H9 (cell line): Measurements from ENCODE around the gene CFHR5. TPM values are rescaled to one million over a fixed set of nuclear protein-coding genes. Genes with fewer than 3 reads are reported as not detected.

Experiments
- DNase-seq: peaks from one replicate; pipeline ENCODE4 v3.0.0-alpha.2; 2017
- H2AFZ ChIP-seq: one replicate; pipeline ENCODE4 v1.6.1; 2013; ENCODE audit warnings: mild to moderate bottlenecking, low read length, control low read depth, moderate library complexity
- H2AK5ac ChIP-seq: 2 replicates; pipeline ENCODE4 v1.6.1; 2013; ENCODE audit warnings: low read length, control low read depth, mixed read lengths; ENCODE audit not compliant: insufficient read length
- H2BK120ac ChIP-seq: one replicate; pipeline ENCODE4 v1.6.1; 2013; ENCODE audit warnings: low read depth, mild to moderate bottlenecking, low read length, control low read depth, inconsistent platforms; ENCODE audit not compliant: poor library complexity, severe bottlenecking
- H2BK12ac ChIP-seq: 2 replicates; pipeline ENCODE4 v1.6.1; 2013; ENCODE audit warnings: low read length, control low read depth, mixed read lengths, low read depth; ENCODE audit not compliant: insufficient read length
- H2BK15ac ChIP-seq: 2 replicates; pipeline ENCODE4 v1.6.1; 2013; ENCODE audit warnings: low read depth, low read length, control low read depth
- H2BK20ac ChIP-seq: one replicate; pipeline ENCODE4 v1.6.1; 2013; ENCODE audit warnings: low read depth, mild to moderate bottlenecking, low read length, control low read depth, inconsistent platforms; ENCODE audit not compliant: poor library complexity, severe bottlenecking
- H2BK5ac ChIP-seq: 2 replicates; pipeline ENCODE4 v1.6.1; 2013; ENCODE audit warnings: low read length, control low read depth, mixed read lengths; ENCODE audit not compliant: insufficient read length
- H3K14ac ChIP-seq: 2 replicates; pipeline ENCODE4 v1.6.1; 2013; ENCODE audit warnings: low read length, control low read depth; ENCODE audit not compliant: insufficient read depth
- H3K18ac ChIP-seq: 2 replicates; pipeline ENCODE4 v1.6.1; 2013; ENCODE audit warnings: low read depth, mild to moderate bottlenecking, mixed read lengths, low read length, control low read depth; ENCODE audit not compliant: insufficient read length
- H3K23ac ChIP-seq: 2 replicates; pipeline ENCODE4 v1.6.1; 2013; ENCODE audit warnings: low read length, control low read depth, mixed read lengths, low read depth; ENCODE audit not compliant: insufficient read length
- H3K23me2 ChIP-seq: 2 replicates; pipeline ENCODE4 v1.6.1; 2013; ENCODE audit warnings: low read depth, mild to moderate bottlenecking, mixed read lengths, low read length, control low read depth; ENCODE audit not compliant: insufficient read length, poor library complexity, severe bottlenecking
- H3K27ac ChIP-seq: 2 replicates; pipeline ENCODE4 v1.5.1; 2013; ENCODE audit warnings: low read length, control low read depth, mixed read lengths, low read depth; ENCODE audit not compliant: insufficient read length
- H3K27me3 ChIP-seq: 2 replicates; pipeline ENCODE4 v1.6.1; 2013; ENCODE audit warnings: low read length, control low read depth, inconsistent platforms; ENCODE audit not compliant: insufficient read depth
- H3K4ac ChIP-seq: 2 replicates; pipeline ENCODE4 v1.6.1; 2013; ENCODE audit warnings: low read depth, mild to moderate bottlenecking, control low read depth, inconsistent platforms, low read length, moderate library complexity
- H3K4me1 ChIP-seq: 2 replicates; pipeline ENCODE4 v1.6.1; 2013; ENCODE audit warnings: low read length, control low read depth, inconsistent platforms; ENCODE audit not compliant: insufficient read depth
- H3K4me2 ChIP-seq: 2 replicates; pipeline ENCODE4 v1.6.1; 2013; ENCODE audit warnings: low read length, control low read depth, mixed read lengths; ENCODE audit not compliant: insufficient read length, insufficient read depth
- H3K56ac ChIP-seq: 2 replicates; pipeline ENCODE4 v1.6.1; 2013; ENCODE audit warnings: low read depth, mild to moderate bottlenecking, mixed read lengths, low read length, control low read depth; ENCODE audit not compliant: insufficient read length
- H3K79me1 ChIP-seq: 2 replicates; pipeline ENCODE4 v1.6.1; 2013; ENCODE audit warnings: low read depth, mild to moderate bottlenecking, moderate library complexity, low read length, control low read depth, inconsistent platforms; ENCODE audit not compliant: insufficient read depth, poor library complexity, severe bottlenecking
- H3K79me2 ChIP-seq: 2 replicates; pipeline ENCODE4 v1.6.1; 2013; ENCODE audit warnings: low read length, control low read depth, inconsistent platforms; ENCODE audit not compliant: insufficient read depth
- H3K9ac ChIP-seq: 2 replicates; pipeline ENCODE4 v1.6.1; 2013; ENCODE audit warnings: low read length, control low read depth, mixed read lengths; ENCODE audit not compliant: insufficient read length; ENCODE audit errors: extremely low read depth
- H3K9me3 ChIP-seq: one replicate; pipeline ENCODE4 v1.6.1; 2013; ENCODE audit warnings: low read depth, low read length, inconsistent platforms; ENCODE audit not compliant: control insufficient read depth
- H3T11ph ChIP-seq: one replicate; pipeline ENCODE4 v1.6.1; 2013; ENCODE audit warnings: mild to moderate bottlenecking, low read length, control low read depth, inconsistent platforms
- H4K20me1 ChIP-seq: one replicate; pipeline ENCODE4 v1.6.1; 2013; ENCODE audit not compliant: control insufficient read depth, insufficient read length, insufficient read depth
- H4K5ac ChIP-seq: 2 replicates; pipeline ENCODE4 v1.6.1; 2013; ENCODE audit warnings: low read depth, mild to moderate bottlenecking, mixed read lengths, low read length, control low read depth; ENCODE audit not compliant: insufficient read length
- H4K8ac ChIP-seq: replicated peaks from 2 replicates; pipeline ENCODE4 v1.6.1; 2013; ENCODE audit warnings: low read length, control low read depth, mixed read lengths, low read depth; ENCODE audit not compliant: insufficient read length
- H4K91ac ChIP-seq: 2 replicates; pipeline ENCODE4 v1.6.1; 2013; ENCODE audit warnings: low read depth, mild to moderate bottlenecking, moderate library complexity, mixed read lengths, low read length, control low read depth; ENCODE audit not compliant: insufficient read length
- H3K27ac Mint-ChIP-seq, 3 experiments: 2 replicates in 2 of 3; 3 replicates in 1 of 3; pipeline ENCODE4 v1.8.0; 2020 to 2021; ENCODE audit warnings: mixed read lengths in 3 of 3, mild to moderate bottlenecking in 1 of 3, moderate library complexity in 1 of 3
- H3K27me3 Mint-ChIP-seq: 2 replicates; pipeline ENCODE4 v1.8.0; 2021; ENCODE audit warnings: low read depth, mild to moderate bottlenecking, moderate library complexity, mixed read lengths
- H3K36me3 Mint-ChIP-seq, 3 experiments: 2 replicates in 2 of 3; 3 replicates in 1 of 3; pipeline ENCODE4 v1.8.0; 2020 to 2021; ENCODE audit warnings: low read depth in 3 of 3, mixed read lengths in 3 of 3; ENCODE audit not compliant: insufficient read depth in 1 of 3
- H3K4me1 Mint-ChIP-seq, 2 experiments: 2 replicates each; pipeline ENCODE4 v1.8.0; 2020; ENCODE audit warnings: mixed read lengths in 2 of 2
- H3K4me3 Mint-ChIP-seq, 2 experiments: 2 replicates in 1 of 2; 3 replicates in 1 of 2; pipeline ENCODE4 v1.8.0; 2020 to 2021; ENCODE audit warnings: mild to moderate bottlenecking in 2 of 2, mixed read lengths in 2 of 2, moderate library complexity in 1 of 2
- H3K9me3 Mint-ChIP-seq, 2 experiments: 2 replicates in 1 of 2; 3 replicates in 1 of 2; pipeline ENCODE4 v1.8.0; 2020; ENCODE audit warnings: mild to moderate bottlenecking in 2 of 2, mixed read lengths in 2 of 2, moderate library complexity in 1 of 2
- CTCF ChIP-seq: fragments of 200-600 bp; sonication (generic); conservative IDR thresholded peaks from 3 replicates; pipeline ENCODE4 v1.8.0; 2021; ENCODE audit warnings: antibody characterized with exemption, mild to moderate bottlenecking
- WGBS: extraction: QIAGEN DNeasy Blood & Tissue Kit; methylation state at CpG from one replicate; pipeline ENCODE4 v1.1.7; 2013; ENCODE audit warnings: missing lambda C conversion rate, low lambda C conversion rate, mixed read lengths; ENCODE audit not compliant: insufficient read length; ENCODE audit errors: extremely low coverage; 5-methylcytosine and 5-hydroxymethylcytosine counted together
- total RNA-seq: library from RNA; stranded (reverse); gene quantifications from 2 replicates; pipeline ENCODE4 v1.2.1, GENCODE V29; 2021

CFHR5 gene
- total RNA-seq, 1 experiment from 2014 or later = not detected

- H3K23ac ChIP-seq = no peak overlapping the region
- no peak overlapping the region for H4K8ac ChIP-seq
- no peak overlapping the region for H2BK12ac ChIP-seq
- H3K14ac ChIP-seq = no peak overlapping the region
- no peak overlapping the region for H3K18ac ChIP-seq
- no peaks in the 10 kb centered on the region for H3K4me1 Mint-ChIP-seq
- H3K4me2 ChIP-seq = no peak overlapping the region
- no peak overlapping the region for H2BK120ac ChIP-seq
- no peak overlapping the region for H2AK5ac ChIP-seq
- H2BK20ac ChIP-seq = no peak overlapping the region
- no peaks in the 10 kb centered on the region for H3K79me2 ChIP-seq
- H2BK5ac ChIP-seq = no peak overlapping the region
- H3K4me1 ChIP-seq = no peaks in the 10 kb centered on the region
- no peak overlapping the region for H3K27ac Mint-ChIP-seq
- no peak for TF ChIP-seq CTCF
- WGBS = no CpG with 5 or more reads among the region's 7 CpGs
- H3K9ac ChIP-seq = no peak overlapping the region
- no peak for DNase-seq
- no peaks in the 10 kb centered on the region for H3K27me3 ChIP-seq
- no peak overlapping the region for H4K91ac ChIP-seq
- no peak overlapping the region for H3K4me3 Mint-ChIP-seq
- no peaks in the 10 kb centered on the region for H3K9me3 Mint-ChIP-seq
- H3K56ac ChIP-seq = no peak overlapping the region
- no peaks in the 10 kb centered on the region for H3K9me3 ChIP-seq
- H2AFZ ChIP-seq = no peak overlapping the region
- no peak overlapping the region for H2BK15ac ChIP-seq
- no peak overlapping the region for H3K4ac ChIP-seq
- no peak overlapping the region for H3K27ac ChIP-seq
- no peaks in the 10 kb centered on the region for H4K20me1 ChIP-seq
- no peaks in the 10 kb centered on the region for H3K23me2 ChIP-seq
- H4K5ac ChIP-seq = no peak overlapping the region
- peaks cover 2% of the 10 kb centered on the region for H3K27me3 Mint-ChIP-seq
- no peaks in the 10 kb centered on the region for H3K79me1 ChIP-seq
- no peaks in the 10 kb centered on the region for H3K36me3 Mint-ChIP-seq
- H3T11ph ChIP-seq = no peak overlapping the region
These were observed 64.4 kb downstream of the CFHR5 start for GRCh38 chr1:197041486-197042353.
